PC-3 (cell line): ENCODE measurements around the gene AFF4.

ENCODE experiments used
- EZH2 ChIP-seq: fragments of 300-600 bp; sonication (generic); IDR thresholded peaks from one replicate; pipeline ENCODE4 v1.6.1; 2017; ENCODE audit warnings: antibody characterized with exemption, mild to moderate bottlenecking, low read length; ENCODE audit not compliant: unreplicated experiment
- EZH2phosphoT487 ChIP-seq: fragments of 300-600 bp; sonication (generic); IDR thresholded peaks from 2 replicates; pipeline ENCODE4 v1.6.1; 2018; ENCODE audit warnings: mild to moderate bottlenecking, antibody characterized with exemption, low read length, borderline replicate concordance
- TF ChIP-seq, protein P1 (sequence below): fragments of 300-600 bp; sonication (generic); conservative IDR thresholded peaks from 2 replicates; pipeline ENCODE4 v1.5.1; 2017; ENCODE audit warnings: antibody characterized with exemption, low read depth, mild to moderate bottlenecking, low read length

GRCh38 chr5:132865668-132866341, 97.6 kb downstream of the AFF4 start:
- TF ChIP-seq, protein P1, sequence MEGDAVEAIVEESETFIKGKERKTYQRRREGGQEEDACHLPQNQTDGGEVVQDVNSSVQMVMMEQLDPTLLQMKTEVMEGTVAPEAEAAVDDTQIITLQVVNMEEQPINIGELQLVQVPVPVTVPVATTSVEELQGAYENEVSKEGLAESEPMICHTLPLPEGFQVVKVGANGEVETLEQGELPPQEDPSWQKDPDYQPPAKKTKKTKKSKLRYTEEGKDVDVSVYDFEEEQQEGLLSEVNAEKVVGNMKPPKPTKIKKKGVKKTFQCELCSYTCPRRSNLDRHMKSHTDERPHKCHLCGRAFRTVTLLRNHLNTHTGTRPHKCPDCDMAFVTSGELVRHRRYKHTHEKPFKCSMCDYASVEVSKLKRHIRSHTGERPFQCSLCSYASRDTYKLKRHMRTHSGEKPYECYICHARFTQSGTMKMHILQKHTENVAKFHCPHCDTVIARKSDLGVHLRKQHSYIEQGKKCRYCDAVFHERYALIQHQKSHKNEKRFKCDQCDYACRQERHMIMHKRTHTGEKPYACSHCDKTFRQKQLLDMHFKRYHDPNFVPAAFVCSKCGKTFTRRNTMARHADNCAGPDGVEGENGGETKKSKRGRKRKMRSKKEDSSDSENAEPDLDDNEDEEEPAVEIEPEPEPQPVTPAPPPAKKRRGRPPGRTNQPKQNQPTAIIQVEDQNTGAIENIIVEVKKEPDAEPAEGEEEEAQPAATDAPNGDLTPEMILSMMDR: no peak
- no peak for TF ChIP-seq EZH2
- no peak for TF ChIP-seq EZH2phosphoT487
